ENCODE data around the gene NACC1.

DNA sequence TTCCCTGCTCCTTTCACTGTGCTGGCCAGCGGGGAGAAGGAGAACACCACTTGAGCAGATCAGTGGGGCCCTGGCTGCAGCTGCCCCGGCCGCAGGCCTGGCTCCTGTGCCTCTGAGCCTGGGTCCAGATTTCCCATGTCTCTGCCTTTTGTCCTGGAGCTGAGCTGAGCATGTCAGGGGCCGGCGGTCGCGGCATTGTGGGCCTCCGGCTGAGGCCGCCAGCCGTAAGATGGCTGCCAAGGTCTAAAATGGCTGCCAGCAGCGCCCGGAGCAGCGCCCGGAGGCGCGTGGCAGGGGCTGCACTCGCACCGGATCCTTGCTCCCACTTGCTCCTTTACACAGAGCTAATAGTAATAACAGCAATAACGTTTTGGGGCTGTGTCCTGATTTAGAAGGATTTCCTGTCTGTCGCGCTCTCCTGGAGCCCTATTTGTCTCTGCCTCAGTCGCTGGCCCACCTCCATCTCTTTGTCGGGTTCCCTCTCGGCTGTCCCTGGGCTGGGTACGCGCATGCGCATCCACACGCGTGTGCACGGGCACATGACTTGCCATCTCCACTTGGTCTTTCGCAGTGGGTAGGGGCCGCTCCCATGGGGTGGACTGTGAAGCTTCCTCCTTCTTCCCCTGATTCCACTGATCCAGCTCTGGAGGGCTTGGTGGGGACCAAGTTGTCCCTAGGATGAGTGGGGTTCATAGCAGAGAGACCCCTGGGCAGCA, 47.5 kb upstream of the NACC1 start:
- TF ChIP-seq, protein P1, sequence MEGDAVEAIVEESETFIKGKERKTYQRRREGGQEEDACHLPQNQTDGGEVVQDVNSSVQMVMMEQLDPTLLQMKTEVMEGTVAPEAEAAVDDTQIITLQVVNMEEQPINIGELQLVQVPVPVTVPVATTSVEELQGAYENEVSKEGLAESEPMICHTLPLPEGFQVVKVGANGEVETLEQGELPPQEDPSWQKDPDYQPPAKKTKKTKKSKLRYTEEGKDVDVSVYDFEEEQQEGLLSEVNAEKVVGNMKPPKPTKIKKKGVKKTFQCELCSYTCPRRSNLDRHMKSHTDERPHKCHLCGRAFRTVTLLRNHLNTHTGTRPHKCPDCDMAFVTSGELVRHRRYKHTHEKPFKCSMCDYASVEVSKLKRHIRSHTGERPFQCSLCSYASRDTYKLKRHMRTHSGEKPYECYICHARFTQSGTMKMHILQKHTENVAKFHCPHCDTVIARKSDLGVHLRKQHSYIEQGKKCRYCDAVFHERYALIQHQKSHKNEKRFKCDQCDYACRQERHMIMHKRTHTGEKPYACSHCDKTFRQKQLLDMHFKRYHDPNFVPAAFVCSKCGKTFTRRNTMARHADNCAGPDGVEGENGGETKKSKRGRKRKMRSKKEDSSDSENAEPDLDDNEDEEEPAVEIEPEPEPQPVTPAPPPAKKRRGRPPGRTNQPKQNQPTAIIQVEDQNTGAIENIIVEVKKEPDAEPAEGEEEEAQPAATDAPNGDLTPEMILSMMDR (IDR thresholded peaks at IDR 0.05) = no peak
- no peak for TF ChIP-seq POLR2A (IDR thresholded peaks at IDR 0.05)
- TF ChIP-seq EP300 (IDR thresholded peaks at IDR 0.05; ENCODE audit: low read depth) = no peak
- no peak for TF ChIP-seq POLR2AphosphoS5 (IDR thresholded peaks at IDR 0.05)

All from transverse colon (tissue), 4 donors.